SK-N-SH treated with all-trans-retinoic acid at 6 μM for 48 hours (cell line): ENCODE data around the gene TMED10.

Experiments
- BACH2 ChIP-seq: fragments of 250-450 bp; sonication (Bioruptor Pico); IDR thresholded peaks from 2 replicates; pipeline ENCODE4 v1.9.0; 2021; ENCODE audit warnings: mild to moderate bottlenecking, borderline replicate concordance
- CSDC2 ChIP-seq: fragments of 250-450 bp; sonication (Bioruptor Pico); IDR thresholded peaks from 2 replicates; pipeline ENCODE4 v1.5.0; 2020; ENCODE audit warnings: mild to moderate bottlenecking, moderate library complexity
- ESRRG ChIP-seq: fragments of 250-450 bp; sonication (Bioruptor Pico); IDR thresholded peaks from 2 replicates; pipeline ENCODE4 v1.6.1; 2021; ENCODE audit warnings: mild to moderate bottlenecking
- PPARA ChIP-seq: fragments of 250-450 bp; sonication (Bioruptor Pico); IDR thresholded peaks from 2 replicates; pipeline ENCODE4 v1.5.0; 2020; ENCODE audit warnings: mild to moderate bottlenecking, borderline replicate concordance
- RARB ChIP-seq: fragments of 250-450 bp; sonication (Bioruptor Pico); IDR thresholded peaks from 2 replicates; pipeline ENCODE4 v1.8.0; 2021; ENCODE audit warnings: mild to moderate bottlenecking, moderate library complexity
- TCF4 ChIP-seq: fragments of 250-450 bp; sonication (Bioruptor Pico); IDR thresholded peaks from 2 replicates; pipeline ENCODE4 v1.8.0; 2021; ENCODE audit warnings: mild to moderate bottlenecking, moderate library complexity, borderline replicate concordance
- ZC3H10 ChIP-seq: fragments of 250-450 bp; sonication (Bioruptor Pico); IDR thresholded peaks from 2 replicates; pipeline ENCODE4 v1.5.1; 2021; ENCODE audit warnings: mild to moderate bottlenecking, moderate library complexity
- ZFP3 ChIP-seq: fragments of 250-450 bp; sonication (Bioruptor Pico); IDR thresholded peaks from 2 replicates; pipeline ENCODE4 v1.5.0; 2020; ENCODE audit warnings: mild to moderate bottlenecking, moderate library complexity
- ZNF8 ChIP-seq: fragments of 450-650 bp; formaldehyde crosslinking; IDR thresholded peaks from 2 replicates; pipeline ENCODE4 v1.5.0; 2020; ENCODE audit warnings: mild to moderate bottlenecking, moderate library complexity
- TF ChIP-seq, protein P1 (sequence below): fragments of 250-450 bp; sonication (Bioruptor Pico); IDR thresholded peaks from 2 replicates; pipeline ENCODE4 v1.5.0; 2020; ENCODE audit warnings: mild to moderate bottlenecking, moderate library complexity
- TF ChIP-seq, protein P2 (sequence below): fragments of 250-450 bp; sonication (Bioruptor Pico); IDR thresholded peaks from 2 replicates; pipeline ENCODE4 v1.5.1; 2021; ENCODE audit warnings: mild to moderate bottlenecking, moderate library complexity
- TF ChIP-seq, protein P3 (sequence below): fragments of 250-450 bp; sonication (Bioruptor Pico); IDR thresholded peaks from 2 replicates; pipeline ENCODE4 v1.8.0; 2020; ENCODE audit warnings: mild to moderate bottlenecking, moderate library complexity, borderline replicate concordance
- TF ChIP-seq, protein P4 (sequence below): fragments of 250-450 bp; sonication (Bioruptor Pico); IDR thresholded peaks from 2 replicates; pipeline ENCODE4 v1.5.1; 2020; ENCODE audit warnings: low read depth, mild to moderate bottlenecking, moderate library complexity

DNA sequence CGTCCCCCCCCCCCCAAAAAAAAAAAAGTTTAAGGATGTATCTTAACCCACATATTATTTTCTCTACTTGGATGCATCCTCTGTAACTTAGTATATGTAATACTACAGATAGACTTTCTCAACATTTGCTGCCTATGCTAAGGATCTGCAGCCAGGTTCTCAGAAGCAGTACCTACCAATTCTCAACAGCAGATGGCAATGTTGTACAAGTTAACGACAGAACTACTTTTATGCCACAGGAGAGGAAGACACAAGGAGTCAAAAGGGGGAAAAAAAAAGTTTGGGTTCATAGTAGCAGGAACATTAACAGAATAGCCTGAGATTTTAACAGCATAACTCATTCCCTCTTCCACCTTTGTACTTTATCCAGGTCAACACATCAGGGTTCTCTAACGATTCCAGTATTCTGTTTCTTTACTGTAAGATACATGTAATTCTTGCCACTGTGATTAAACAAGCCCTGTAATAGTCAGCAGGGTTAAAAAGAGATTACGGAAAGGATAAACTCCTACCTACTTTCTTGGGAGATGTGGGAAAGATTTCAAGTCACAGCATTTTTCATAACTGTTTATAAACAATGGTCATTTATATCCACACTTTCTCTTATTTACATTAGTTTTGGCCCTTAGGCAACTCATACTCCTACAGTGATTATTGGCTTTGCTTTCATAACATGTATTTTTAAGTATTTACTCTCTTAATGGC lies 43.9 kb downstream of the TMED10 start:
- no peak for TF ChIP-seq ZNF8
- no peak for TF ChIP-seq RARB (CRISPR knock-in tag)
- no peak for TF ChIP-seq CSDC2 (CRISPR knock-in tag)
- TF ChIP-seq, protein P1, sequence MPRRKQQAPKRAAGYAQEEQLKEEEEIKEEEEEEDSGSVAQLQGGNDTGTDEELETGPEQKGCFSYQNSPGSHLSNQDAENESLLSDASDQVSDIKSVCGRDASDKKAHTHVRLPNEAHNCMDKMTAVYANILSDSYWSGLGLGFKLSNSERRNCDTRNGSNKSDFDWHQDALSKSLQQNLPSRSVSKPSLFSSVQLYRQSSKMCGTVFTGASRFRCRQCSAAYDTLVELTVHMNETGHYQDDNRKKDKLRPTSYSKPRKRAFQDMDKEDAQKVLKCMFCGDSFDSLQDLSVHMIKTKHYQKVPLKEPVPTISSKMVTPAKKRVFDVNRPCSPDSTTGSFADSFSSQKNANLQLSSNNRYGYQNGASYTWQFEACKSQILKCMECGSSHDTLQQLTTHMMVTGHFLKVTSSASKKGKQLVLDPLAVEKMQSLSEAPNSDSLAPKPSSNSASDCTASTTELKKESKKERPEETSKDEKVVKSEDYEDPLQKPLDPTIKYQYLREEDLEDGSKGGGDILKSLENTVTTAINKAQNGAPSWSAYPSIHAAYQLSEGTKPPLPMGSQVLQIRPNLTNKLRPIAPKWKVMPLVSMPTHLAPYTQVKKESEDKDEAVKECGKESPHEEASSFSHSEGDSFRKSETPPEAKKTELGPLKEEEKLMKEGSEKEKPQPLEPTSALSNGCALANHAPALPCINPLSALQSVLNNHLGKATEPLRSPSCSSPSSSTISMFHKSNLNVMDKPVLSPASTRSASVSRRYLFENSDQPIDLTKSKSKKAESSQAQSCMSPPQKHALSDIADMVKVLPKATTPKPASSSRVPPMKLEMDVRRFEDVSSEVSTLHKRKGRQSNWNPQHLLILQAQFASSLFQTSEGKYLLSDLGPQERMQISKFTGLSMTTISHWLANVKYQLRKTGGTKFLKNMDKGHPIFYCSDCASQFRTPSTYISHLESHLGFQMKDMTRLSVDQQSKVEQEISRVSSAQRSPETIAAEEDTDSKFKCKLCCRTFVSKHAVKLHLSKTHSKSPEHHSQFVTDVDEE (CRISPR knock-in tag), result no peak
- no peak for TF ChIP-seq PPARA (CRISPR knock-in tag)
- no peak for TF ChIP-seq ZC3H10 (CRISPR knock-in tag)
- TF ChIP-seq, protein P2, sequence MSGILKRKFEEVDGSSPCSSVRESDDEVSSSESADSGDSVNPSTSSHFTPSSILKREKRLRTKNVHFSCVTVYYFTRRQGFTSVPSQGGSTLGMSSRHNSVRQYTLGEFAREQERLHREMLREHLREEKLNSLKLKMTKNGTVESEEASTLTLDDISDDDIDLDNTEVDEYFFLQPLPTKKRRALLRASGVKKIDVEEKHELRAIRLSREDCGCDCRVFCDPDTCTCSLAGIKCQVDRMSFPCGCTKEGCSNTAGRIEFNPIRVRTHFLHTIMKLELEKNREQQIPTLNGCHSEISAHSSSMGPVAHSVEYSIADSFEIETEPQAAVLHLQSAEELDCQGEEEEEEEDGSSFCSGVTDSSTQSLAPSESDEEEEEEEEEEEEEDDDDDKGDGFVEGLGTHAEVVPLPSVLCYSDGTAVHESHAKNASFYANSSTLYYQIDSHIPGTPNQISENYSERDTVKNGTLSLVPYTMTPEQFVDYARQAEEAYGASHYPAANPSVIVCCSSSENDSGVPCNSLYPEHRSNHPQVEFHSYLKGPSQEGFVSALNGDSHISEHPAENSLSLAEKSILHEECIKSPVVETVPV (CRISPR knock-in tag), result no peak
- TF ChIP-seq, protein P3, sequence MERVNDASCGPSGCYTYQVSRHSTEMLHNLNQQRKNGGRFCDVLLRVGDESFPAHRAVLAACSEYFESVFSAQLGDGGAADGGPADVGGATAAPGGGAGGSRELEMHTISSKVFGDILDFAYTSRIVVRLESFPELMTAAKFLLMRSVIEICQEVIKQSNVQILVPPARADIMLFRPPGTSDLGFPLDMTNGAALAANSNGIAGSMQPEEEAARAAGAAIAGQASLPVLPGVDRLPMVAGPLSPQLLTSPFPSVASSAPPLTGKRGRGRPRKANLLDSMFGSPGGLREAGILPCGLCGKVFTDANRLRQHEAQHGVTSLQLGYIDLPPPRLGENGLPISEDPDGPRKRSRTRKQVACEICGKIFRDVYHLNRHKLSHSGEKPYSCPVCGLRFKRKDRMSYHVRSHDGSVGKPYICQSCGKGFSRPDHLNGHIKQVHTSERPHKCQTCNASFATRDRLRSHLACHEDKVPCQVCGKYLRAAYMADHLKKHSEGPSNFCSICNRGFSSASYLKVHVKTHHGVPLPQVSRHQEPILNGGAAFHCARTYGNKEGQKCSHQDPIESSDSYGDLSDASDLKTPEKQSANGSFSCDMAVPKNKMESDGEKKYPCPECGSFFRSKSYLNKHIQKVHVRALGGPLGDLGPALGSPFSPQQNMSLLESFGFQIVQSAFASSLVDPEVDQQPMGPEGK (CRISPR knock-in tag), result no peak
- TF ChIP-seq ESRRG, result no peak
- no peak for TF ChIP-seq BACH2 (CRISPR knock-in tag)
- TF ChIP-seq TCF4 (CRISPR knock-in tag), result no peak
- TF ChIP-seq ZFP3 (CRISPR knock-in tag), result no peak
- TF ChIP-seq, protein P4, sequence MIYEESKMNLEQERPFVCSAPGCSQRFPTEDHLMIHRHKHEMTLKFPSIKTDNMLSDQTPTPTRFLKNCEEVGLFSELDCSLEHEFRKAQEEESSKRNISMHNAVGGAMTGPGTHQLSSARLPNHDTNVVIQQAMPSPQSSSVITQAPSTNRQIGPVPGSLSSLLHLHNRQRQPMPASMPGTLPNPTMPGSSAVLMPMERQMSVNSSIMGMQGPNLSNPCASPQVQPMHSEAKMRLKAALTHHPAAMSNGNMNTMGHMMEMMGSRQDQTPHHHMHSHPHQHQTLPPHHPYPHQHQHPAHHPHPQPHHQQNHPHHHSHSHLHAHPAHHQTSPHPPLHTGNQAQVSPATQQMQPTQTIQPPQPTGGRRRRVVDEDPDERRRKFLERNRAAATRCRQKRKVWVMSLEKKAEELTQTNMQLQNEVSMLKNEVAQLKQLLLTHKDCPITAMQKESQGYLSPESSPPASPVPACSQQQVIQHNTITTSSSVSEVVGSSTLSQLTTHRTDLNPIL (CRISPR knock-in tag), result no peak
